GM18505 (cell line): ENCODE measurements around the gene FARSA.
"Not testable (repeated sequence)": the region's sequence is repeated elsewhere in the genome, so short reads cannot be mapped to it uniquely, and the experiment has no call there.

ENCODE experiments used
- ATAC-seq: cut with Tn5 transposase; IDR thresholded peaks from one replicate; pipeline ENCODE4 v1.9.1; 2021; ENCODE audit not compliant: unreplicated experiment
- POLR2A ChIP-seq: IDR thresholded peaks from 4 replicates; pipeline ENCODE4 v1.6.1; 2011; ENCODE audit warnings: borderline replicate concordance; ENCODE audit not compliant: insufficient read depth, insufficient read length; ENCODE audit errors: extremely low read depth

The FARSA gene

GRCh38 chr19:12913851-12914690 is 19.4 kb downstream of the FARSA start:
- ATAC-seq = no peak
- TF ChIP-seq POLR2A = peak; percentile 29

- ATAC-seq = no peak
- no peak for TF ChIP-seq POLR2A
Measured at GRCh38 chr19:12913011-12913561, 20.4 kb downstream of the FARSA start.

DNA sequence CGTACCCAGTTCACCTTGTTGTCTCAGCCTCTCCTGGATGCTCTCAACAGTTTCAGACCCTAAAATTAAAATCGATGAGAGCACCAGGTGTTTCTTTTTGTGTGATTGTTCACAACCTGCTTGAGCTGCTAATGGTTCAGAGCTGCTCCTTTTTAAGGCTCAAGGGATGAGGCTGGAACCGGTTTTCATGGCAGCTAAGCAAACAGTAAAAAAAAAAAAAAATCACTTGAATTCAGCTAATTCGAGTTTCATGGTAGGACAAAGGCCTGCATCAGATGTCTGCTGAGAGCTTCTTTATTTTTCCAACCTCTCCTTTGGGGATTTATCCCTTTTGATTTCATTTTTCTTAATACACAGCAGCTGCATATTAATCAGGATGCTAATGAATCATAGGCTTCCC is 20.9 kb downstream of the FARSA start:
- ATAC-seq = no peak

GRCh38 chr19:12907166-12907565 is 26.3 kb downstream of the FARSA start:
- no peak for ATAC-seq
- no peak for TF ChIP-seq POLR2A

More for the DNA sequence above, 20.9 kb downstream of the FARSA start:
- no peak for TF ChIP-seq POLR2A

- no peak for TF ChIP-seq POLR2A
- ATAC-seq = peak; percentile 50
Measured at GRCh38 chr19:12899891-12900518, 33.5 kb downstream of the FARSA start.

DNA sequence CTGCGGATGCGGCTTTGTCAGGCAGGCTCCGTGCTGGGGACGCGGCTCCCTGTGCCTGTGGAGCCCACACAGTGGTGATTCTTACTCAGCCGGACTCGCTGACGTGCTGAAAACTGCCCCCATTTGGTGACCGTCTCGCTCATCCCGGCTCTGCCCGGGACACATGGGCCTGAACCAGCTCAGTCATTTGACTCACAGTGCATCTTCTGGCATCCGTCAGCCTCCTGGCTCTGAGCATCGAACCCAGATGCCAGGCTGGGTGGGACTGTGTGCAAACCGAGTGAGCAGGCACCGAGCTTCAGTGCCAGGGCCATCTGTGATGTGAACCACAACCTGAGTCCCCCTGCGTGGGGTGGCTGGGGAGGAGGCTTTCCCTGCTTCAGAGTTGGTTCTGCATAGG is 37.1 kb downstream of the FARSA start:
- ATAC-seq = no peak
- no peak for TF ChIP-seq POLR2A

- ATAC-seq = no peak
Measured at GRCh38 chr19:12893582-12893981, 39.9 kb downstream of the FARSA start.

DNA sequence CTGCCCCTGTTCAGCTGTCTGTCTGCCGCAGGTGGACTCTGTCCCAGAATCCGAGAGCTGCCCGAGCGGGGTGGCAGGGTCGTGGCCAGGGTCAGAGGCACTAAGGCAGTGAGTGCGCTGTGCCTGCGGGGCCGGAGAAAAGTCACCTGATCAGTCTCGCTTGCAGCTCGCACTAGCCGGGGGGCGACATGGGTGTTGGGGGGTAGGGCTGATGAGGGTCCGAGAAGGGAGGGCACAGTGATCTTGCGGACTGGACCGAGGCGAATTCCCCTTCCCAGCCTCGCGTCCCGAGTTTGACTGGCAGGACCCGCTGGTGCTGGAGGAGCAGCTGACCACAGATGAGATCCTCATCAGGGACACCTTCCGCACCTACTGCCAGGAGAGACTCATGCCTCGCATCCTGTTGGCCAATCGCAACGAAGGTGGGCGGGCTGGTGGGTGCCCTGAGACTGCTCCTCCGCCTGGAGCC is 41.9 kb downstream of the FARSA start:
- no peak for ATAC-seq
- no peak for TF ChIP-seq POLR2A

More at GRCh38 chr19:12893582-12893981, 39.9 kb downstream of the FARSA start:
- TF ChIP-seq POLR2A = no peak

DNA sequence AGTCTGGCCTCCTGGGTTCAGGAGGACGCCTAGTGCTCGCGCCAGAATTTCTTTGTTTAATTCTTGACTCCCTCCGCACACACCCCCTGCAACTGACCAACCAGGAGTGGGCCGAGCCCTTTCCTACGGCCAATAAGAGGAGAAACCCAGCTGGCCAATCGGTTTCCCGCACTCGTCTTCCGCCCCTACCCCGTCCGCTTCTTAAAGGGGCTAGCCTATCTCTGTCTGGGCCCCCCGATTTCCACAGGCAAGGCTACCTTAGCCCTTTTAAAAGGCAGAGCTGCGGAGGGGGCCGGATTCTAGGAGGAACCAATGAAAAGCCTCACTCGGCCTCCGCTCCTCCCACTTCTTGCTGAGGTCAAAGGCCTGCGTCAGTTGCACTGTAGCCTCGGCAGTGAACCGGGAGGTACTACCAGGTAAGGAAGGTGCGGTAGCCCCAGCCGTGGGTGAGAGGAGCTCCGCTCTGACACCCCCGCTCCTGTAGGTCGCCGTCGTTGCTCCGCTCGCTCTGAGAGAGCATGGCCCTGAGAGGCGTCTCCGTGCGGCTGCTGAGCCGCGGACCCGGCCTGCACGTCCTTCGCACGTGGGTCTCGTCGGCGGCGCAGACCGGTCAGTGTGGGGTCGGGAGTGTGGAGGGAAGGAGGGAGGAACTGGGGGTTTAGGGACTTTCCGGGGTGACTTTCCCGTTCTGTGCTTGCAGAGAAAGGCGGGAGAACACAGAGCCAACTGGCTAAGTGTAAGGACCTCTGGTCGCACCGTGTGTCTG is 42.5 kb downstream of the FARSA start, which contains the start of gene GCDH:
TSS of gene GCDH (plus strand) at position 374 of the 766 bp plus-strand sequence. CDS start at position 519, 145 bp downstream.
- TF ChIP-seq POLR2A = peak; percentile 82

DNA sequence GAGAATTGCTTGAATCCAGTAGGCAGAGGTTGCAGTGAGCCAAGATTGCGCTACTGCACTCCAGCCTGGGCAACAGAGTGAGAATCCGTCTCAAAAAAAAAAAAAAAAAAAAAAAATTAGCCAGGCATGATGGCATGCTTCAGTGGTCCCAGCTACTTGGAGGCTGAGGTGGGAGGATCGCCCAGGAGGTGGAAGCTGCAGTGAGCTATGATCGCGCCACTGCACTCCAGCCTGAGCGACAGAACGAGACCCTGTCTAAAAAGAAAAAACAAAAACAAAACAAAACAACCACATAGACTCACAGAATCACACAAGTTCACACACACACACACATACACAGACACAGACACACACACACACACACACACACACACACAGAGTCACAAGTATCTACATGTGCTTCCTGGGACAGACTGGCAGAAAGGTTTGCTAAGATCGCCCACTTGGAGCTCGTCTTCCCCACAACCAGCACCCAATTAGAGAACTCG is 43.2 kb downstream of the FARSA start:
- ATAC-seq = not testable (repeated sequence)

More for the DNA sequence above, 42.5 kb downstream of the FARSA start, which contains the start of gene GCDH:
- peak; percentile 79 for ATAC-seq

- ATAC-seq = no peak
Measured at GRCh38 chr19:12888006-12888603, 45.4 kb downstream of the FARSA start.

DNA sequence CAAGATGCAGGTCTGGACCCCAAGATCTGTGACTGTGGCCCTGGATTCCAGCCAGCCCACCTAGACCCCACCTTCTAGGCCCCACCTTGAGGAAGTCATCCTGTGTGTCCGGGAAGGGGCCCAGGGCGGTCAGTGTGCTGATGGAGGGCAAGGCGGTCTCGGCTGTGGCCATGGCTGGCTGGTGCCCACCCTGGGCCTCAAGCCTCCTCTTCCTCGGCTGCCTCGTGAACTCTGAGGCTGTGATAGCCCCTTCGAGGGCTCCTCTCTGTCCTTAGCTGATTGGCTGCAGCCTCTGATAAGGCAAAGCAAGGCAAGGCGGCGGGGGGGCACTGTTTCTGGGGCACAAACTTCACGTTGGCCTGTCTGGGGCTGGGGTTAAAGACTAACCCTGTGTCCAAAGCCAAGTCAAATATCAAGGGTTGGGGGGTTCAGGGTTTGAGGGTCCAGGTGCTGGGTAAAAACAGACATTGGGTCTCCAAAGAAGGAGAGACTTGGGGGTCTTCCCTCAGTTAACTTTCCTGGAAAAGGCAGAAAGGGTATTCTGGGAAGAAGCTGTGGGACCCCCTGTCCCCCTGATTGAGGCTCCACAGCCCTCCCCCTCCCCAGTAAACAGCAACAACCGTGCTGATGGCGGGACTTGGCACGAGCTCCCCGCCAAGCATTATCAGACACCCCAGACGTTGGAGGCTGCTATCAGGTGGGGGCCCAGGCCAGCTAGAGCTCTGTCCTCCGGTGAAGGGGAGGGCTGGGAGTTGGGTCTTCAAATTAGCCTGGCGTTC is 46.4 kb downstream of the FARSA start, which contains the start of gene KLF1:
TSS of gene KLF1 (minus strand) at position 233 of the 779 bp plus-strand sequence. CDS start at position 172, 61 bp downstream.
- no peak for TF ChIP-seq POLR2A
- ATAC-seq = no peak

More at GRCh38 chr19:12888006-12888603, 45.4 kb downstream of the FARSA start:
- no peak for TF ChIP-seq POLR2A

DNA sequence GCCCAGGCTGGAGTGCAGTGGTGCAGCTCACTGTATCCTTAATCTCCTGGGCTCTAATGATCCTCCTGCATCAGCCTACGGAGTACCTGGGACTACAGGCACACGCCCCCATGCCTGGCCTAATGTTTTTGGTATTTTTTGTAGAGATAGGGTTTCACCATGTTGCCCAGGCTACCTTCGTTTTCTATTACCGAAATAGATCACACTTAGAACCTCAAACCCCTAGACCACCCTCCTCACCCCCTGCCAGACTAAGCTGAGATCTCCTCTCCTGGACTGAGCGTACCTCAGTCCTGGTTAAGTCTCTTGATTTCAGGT is 46.9 kb downstream of the FARSA start:
- no peak for ATAC-seq
- TF ChIP-seq POLR2A = no peak
